Activated CD4-positive, alpha-beta T cell treated with anti-CD3 and anti-CD28 coated beads, Interleukin-2, amount 10 ng/mL, durations not matched to agents 7 days and 5 days (primary cell): ENCODE measurements around the gene ZNF438. TPM values are rescaled to one million over a fixed set of nuclear protein-coding genes. Genes with fewer than 3 reads are reported as not detected.
A peak's percentile ranks its signal among the peaks of the same experiment; 100 is the strongest.
"Not testable (repeated sequence)": the region's sequence is repeated elsewhere in the genome, so short reads cannot be mapped to it uniquely, and the experiment has no call there.

Experiments
- CTCF ChIA-PET: fragments of 350-600 bp; sonication (Branson Sonifier 250); formaldehyde crosslinking; loops from one replicate; lab custom pipeline; 2021; ENCODE audit warnings: antibody characterized with exemption; lab: Charles Lee
- POLR2A ChIA-PET: fragments of 350-600 bp; sonication (Branson Sonifier 250); formaldehyde crosslinking; loops from one replicate; lab custom pipeline; 2021; ENCODE audit warnings: antibody characterized with exemption; lab: Charles Lee
- DNase-seq: peaks from one replicate; pipeline ENCODE4 v3.0.0-alpha.2; 2020
- H3K27ac Mint-ChIP-seq: one replicate; pipeline ENCODE4 v1.8.0; 2021; ENCODE audit warnings: mild to moderate bottlenecking, moderate library complexity, mixed read lengths
- H3K27me3 Mint-ChIP-seq: one replicate; pipeline ENCODE4 v1.8.0; 2021; ENCODE audit warnings: mixed read lengths
- H3K36me3 Mint-ChIP-seq: one replicate; pipeline ENCODE4 v1.8.0; 2021; ENCODE audit warnings: low read depth, mixed read lengths
- H3K4me1 Mint-ChIP-seq: one replicate; pipeline ENCODE4 v1.8.0; 2021; ENCODE audit warnings: mixed read lengths
- H3K4me3 Mint-ChIP-seq: one replicate; pipeline ENCODE4 v1.8.0; 2021; ENCODE audit warnings: mild to moderate bottlenecking, moderate library complexity, mixed read lengths
- H3K9me3 Mint-ChIP-seq: one replicate; pipeline ENCODE4 v1.8.0; 2021; ENCODE audit warnings: mixed read lengths
- total RNA-seq, 2 experiments: library from RNA; stranded (reverse); gene quantifications; one replicate each; pipeline ENCODE4 v1.2.3, GENCODE V29; 2021

The ZNF438 gene
- total RNA-seq, 2 experiments from 2014 or later, result 3.1 to 3.8 TPM

- DNase-seq, result no peak
- POLR2A ChIA-PET, result no interaction called here
- H3K4me1 Mint-ChIP-seq, result peaks cover 3% of the 10 kb centered on the region
- H3K27me3 Mint-ChIP-seq, result no peaks in the 10 kb centered on the region
- no peak overlapping the region for H3K27ac Mint-ChIP-seq
- CTCF ChIA-PET, result no interaction called here
- H3K36me3 Mint-ChIP-seq, result peaks cover 10% of the 10 kb centered on the region
- H3K9me3 Mint-ChIP-seq, result peaks cover 5% of the 10 kb centered on the region
- H3K4me3 Mint-ChIP-seq, result no peak overlapping the region
Measured at GRCh38 chr10:30935078-30935477, 96.6 kb downstream of the ZNF438 start.

- no peak overlapping the region for H3K4me3 Mint-ChIP-seq
- DNase-seq, result no peak
- H3K9me3 Mint-ChIP-seq, result peaks cover 15% of the 10 kb centered on the region
- POLR2A ChIA-PET, result no interaction called here
- peaks cover 16% of the 10 kb centered on the region for H3K4me1 Mint-ChIP-seq
- peaks cover 20% of the 10 kb centered on the region for H3K36me3 Mint-ChIP-seq
- no peaks in the 10 kb centered on the region for H3K27me3 Mint-ChIP-seq
- CTCF ChIA-PET, result interaction anchor here (1.4 kb wide), 1 partner anchor 21 kb away, joined by 3 read pairs; no protein-coding TSS in a partner anchor
- no peak overlapping the region for H3K27ac Mint-ChIP-seq
Measured at GRCh38 chr10:30931094-30931493, 100.6 kb downstream of the ZNF438 start.

DNA sequence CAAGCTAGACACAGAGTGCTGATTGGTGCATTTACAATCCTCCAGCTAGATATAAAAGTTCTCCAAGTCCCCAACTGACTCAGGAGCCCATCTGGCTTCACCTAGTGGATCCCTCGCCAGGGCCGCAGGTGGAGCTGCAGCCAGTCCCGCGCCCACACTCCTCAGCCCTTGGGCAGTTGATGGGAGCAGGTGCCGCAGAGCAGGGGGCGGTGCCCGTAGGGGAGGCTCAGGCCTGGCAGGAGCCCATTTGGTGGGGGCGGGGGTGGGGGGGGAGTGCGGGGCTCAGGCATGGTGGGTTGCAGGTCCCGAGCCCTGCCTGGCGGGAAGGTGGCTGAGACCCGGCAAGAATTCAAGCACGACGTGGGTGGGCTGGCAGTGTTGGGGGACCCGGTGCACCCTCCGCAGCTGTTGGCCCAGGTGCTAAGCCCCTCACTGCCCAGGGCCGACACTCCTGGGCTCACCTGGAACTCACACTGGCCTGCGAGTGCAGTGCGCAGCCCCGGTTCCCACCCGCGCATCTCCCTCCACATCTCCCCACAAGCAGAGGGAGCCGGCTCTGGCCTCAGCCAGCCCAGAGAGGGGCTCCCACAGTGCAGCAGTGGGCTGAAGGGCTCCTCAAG, 101.7 kb downstream of the ZNF438 start:
- H3K4me3 Mint-ChIP-seq, result no peak overlapping the region
- CTCF ChIA-PET, result no interaction called here
- H3K27me3 Mint-ChIP-seq, result no peaks in the 10 kb centered on the region
- DNase-seq, result no peak
- peak overlapping the region; percentile 80 for H3K27ac Mint-ChIP-seq
- POLR2A ChIA-PET, result interaction anchor here (0.6 kb wide), 1 partner anchor 126 kb away, joined by 10 read pairs; no protein-coding TSS in a partner anchor
- H3K4me1 Mint-ChIP-seq, result peaks cover 16% of the 10 kb centered on the region
- H3K9me3 Mint-ChIP-seq, result peaks cover 17% of the 10 kb centered on the region
- H3K36me3 Mint-ChIP-seq, result peaks cover 22% of the 10 kb centered on the region

DNA sequence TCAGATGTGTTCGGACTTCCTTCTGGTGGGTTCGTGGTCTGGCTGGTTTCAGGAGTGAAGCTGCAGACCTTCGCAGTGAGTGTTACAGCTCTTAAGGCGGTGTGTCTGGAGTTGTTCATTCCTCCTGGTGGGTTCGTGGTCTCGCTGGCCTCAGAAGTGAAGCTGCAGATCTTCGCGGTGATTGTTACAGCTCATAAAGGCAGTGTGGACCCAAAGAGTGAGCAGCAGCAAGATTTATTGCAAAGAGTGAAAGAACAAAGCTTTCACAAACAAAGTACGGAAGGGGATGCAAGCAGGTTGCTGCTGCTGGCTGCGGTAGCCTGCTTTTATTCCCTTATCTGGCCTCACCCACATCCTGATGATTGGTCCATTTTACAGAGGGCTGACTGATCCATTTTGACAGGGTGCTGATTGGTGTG, 102.3 kb downstream of the ZNF438 start:
- POLR2A ChIA-PET, H3K27me3 Mint-ChIP-seq, CTCF ChIA-PET: not testable (repeated sequence)
- H3K4me1 Mint-ChIP-seq, result peaks cover 16% of the 10 kb centered on the region
- DNase-seq, result peak; percentile 33
- peaks cover 25% of the 10 kb centered on the region for H3K36me3 Mint-ChIP-seq
- H3K9me3 Mint-ChIP-seq, result peaks cover 20% of the 10 kb centered on the region
- peak overlapping the region; percentile 55 for H3K4me3 Mint-ChIP-seq
- H3K27ac Mint-ChIP-seq, result peak overlapping the region; percentile 80

DNA sequence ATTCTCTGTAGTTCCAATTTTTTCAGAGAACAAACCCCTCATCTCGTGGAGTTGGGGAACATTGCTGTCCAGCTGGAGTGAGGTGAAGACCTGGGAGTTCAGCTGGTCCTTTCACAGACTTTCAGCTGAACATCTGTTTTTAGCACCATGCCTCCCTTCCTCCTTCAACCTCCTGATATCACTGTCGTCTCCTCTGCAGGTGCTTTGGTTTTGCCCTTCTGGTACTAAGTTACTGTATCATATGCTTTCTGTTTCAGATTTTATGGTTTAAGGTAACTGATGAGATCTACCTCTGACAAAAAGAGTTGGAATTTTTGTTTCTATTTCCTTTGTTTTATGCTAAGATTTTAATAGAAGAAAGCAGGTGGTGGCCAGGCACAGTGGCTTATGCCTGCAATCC, 102.9 kb downstream of the ZNF438 start:
- Mint-ChIP-seq H3K4me3 (peak overlapping the region; percentile 55), H3K27ac (peak overlapping the region; percentile 80), H3K27me3 (no peaks in the 10 kb centered on the region), H3K4me1 (peaks cover 16% of the 10 kb centered on the region), H3K9me3 (peaks cover 24% of the 10 kb centered on the region), H3K36me3 (peaks cover 29% of the 10 kb centered on the region)
- peak; percentile 11 for DNase-seq
- CTCF ChIA-PET, result no interaction called here
- POLR2A ChIA-PET, result no interaction called here

GRCh38 chr10:30918651-30919050, 113.0 kb downstream of the ZNF438 start:
- DNase-seq, result no peak

DNA sequence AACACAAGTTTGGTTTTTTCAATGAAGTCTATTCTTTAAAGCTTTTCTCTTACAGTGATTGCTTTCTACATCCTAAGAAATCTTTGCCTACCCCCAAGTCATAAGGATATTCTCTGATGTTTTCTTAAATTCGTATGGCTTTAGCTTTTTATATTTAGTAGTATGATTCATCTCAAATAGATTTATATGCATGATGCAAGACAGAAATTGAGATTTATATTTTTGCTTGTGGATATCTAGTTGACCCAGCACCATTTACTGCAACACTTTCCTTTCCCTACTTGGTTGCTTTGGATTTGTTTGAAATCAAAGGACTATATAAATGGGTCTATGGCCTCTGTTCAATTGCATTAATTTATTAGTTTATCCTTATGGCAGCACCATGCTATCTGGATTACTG, 113.9 kb downstream of the ZNF438 start:
- ChIA-PET CTCF (interaction anchor here (1.1 kb wide), 1 partner anchor 17 kb away, joined by 4 read pairs; no protein-coding TSS in a partner anchor), POLR2A (no interaction called here)
- H3K27me3 Mint-ChIP-seq, result no peaks in the 10 kb centered on the region
- no peak overlapping the region for H3K4me3 Mint-ChIP-seq
- no peak for DNase-seq
- H3K9me3 Mint-ChIP-seq, result no peaks in the 10 kb centered on the region
- H3K27ac Mint-ChIP-seq, result no peak overlapping the region
- H3K4me1 Mint-ChIP-seq, result no peaks in the 10 kb centered on the region
- no peaks in the 10 kb centered on the region for H3K36me3 Mint-ChIP-seq

More at GRCh38 chr10:30918651-30919050, 113.0 kb downstream of the ZNF438 start:
- H3K4me3 Mint-ChIP-seq, result no peak overlapping the region
- ChIA-PET CTCF (no interaction called here), POLR2A (no interaction called here)
- no peaks in the 10 kb centered on the region for H3K36me3 Mint-ChIP-seq
- H3K27ac Mint-ChIP-seq, result no peak overlapping the region
- H3K4me1 Mint-ChIP-seq, result no peaks in the 10 kb centered on the region
- no peaks in the 10 kb centered on the region for H3K9me3 Mint-ChIP-seq
- H3K27me3 Mint-ChIP-seq, result no peaks in the 10 kb centered on the region

DNA sequence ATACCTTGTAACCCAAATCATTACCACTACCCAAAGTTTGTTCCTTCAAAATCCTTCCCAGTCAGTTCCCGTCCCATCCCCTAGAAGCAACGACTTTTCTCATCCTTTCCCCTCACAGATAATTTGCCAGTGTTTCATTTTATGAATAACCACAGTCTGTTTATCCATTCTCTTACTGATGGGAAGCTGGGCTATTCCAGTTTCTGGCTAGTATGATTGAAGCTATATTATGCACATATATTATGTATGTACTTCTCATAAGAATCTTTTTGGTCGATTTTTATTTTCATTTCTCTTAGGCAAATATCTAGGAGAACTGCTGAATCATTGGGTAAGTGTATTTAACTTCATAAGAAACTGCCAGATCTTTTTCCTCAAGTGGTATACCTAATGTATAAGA, 114.6 kb downstream of the ZNF438 start:
- Mint-ChIP-seq H3K4me3 (no peak overlapping the region), H3K36me3 (no peaks in the 10 kb centered on the region), H3K9me3 (no peaks in the 10 kb centered on the region), H3K4me1 (no peaks in the 10 kb centered on the region), H3K27ac (no peak overlapping the region), H3K27me3 (no peaks in the 10 kb centered on the region)
- DNase-seq, result no peak
- ChIA-PET POLR2A (no interaction called here), CTCF (interaction anchor here (0.8 to 1.1 kb wide), 2 partner anchors 17 to 133 kb away, joined by 3 to 4 read pairs; no protein-coding TSS in a partner anchor)

DNA sequence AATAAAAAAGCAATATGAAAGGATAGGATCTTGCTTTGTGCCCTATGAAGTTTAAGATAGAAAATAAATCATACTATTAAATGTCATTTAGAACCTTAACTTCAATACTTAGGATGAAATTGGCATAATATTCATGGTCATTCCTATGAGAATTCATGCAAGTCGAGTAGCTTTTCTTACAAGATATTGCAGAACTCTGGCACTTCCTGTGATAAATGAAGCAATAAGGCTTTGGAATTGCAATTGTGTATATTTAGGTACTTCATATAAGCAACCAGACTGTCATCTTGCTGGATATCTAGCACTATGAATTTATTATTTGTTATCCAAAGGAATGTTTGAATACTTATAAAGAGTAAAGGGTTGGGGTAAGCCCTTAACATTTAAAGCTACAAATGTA, 116.5 kb downstream of the ZNF438 start:
- no peak for DNase-seq
- Mint-ChIP-seq H3K27me3 (no peaks in the 10 kb centered on the region), H3K27ac (no peak overlapping the region), H3K9me3 (no peaks in the 10 kb centered on the region), H3K36me3 (no peaks in the 10 kb centered on the region), H3K4me1 (no peaks in the 10 kb centered on the region), H3K4me3 (no peak overlapping the region)
- ChIA-PET CTCF (no interaction called here), POLR2A (no interaction called here)

- no peak overlapping the region for H3K4me3 Mint-ChIP-seq
- ChIA-PET POLR2A (no interaction called here), CTCF (no interaction called here)
- H3K27me3 Mint-ChIP-seq, result no peaks in the 10 kb centered on the region
- H3K27ac Mint-ChIP-seq, result no peak overlapping the region
- no peaks in the 10 kb centered on the region for H3K4me1 Mint-ChIP-seq
- no peaks in the 10 kb centered on the region for H3K9me3 Mint-ChIP-seq
- peaks cover 7% of the 10 kb centered on the region for H3K36me3 Mint-ChIP-seq
- no peak for DNase-seq
Measured at GRCh38 chr10:30911303-30911863, 120.3 kb downstream of the ZNF438 start.

GRCh38 chr10:30903397-30904138, 128.1 kb downstream of the ZNF438 start:
- peaks cover 21% of the 10 kb centered on the region for H3K36me3 Mint-ChIP-seq
- DNase-seq, result no peak
- H3K27me3 Mint-ChIP-seq, result no peaks in the 10 kb centered on the region
- ChIA-PET CTCF (no interaction called here), POLR2A (no interaction called here)
- H3K9me3 Mint-ChIP-seq, result peaks cover 24% of the 10 kb centered on the region
- no peak overlapping the region for H3K27ac Mint-ChIP-seq
- no peak overlapping the region for H3K4me3 Mint-ChIP-seq
- no peaks in the 10 kb centered on the region for H3K4me1 Mint-ChIP-seq

DNA sequence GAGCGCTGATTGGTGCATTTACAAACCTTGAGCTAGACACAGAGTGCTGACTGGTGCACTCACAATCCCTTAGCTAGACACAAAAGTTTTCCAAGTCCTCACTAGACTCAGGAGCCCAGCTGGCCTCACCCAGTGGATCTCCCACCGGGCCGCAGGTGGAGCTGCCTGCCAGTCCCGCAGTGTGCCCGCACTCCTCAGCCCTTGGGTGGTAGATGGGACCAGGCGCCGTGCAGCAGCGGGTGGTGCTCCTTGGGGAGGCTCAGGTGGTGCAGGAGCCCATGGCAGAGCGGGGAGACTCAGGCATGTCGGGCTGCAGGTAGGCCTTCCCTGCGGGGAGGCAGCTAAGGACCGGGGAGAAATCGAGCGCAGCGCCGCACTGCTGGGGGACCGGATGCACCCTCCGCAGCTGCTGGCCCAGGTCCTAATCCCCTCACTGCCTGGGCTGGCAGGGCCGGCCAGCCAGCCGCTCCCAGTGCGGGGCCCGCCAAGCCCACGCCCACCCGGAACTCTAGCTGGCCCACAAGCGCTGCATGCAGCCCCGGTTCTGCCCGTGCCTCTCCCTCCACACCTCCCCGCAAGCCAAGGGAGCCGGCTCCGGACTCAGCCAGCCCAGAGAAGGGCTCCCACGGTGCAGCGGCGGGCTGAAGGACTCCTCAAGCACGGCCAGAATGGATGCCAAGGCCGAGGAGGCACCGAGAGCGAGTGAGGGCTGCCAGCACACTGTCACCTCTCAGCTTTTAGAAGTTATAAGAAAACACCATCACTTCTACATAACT, 128.9 kb downstream of the ZNF438 start:
- Mint-ChIP-seq H3K27me3 (no peaks in the 10 kb centered on the region), H3K27ac (no peak overlapping the region), H3K9me3 (peaks cover 28% of the 10 kb centered on the region), H3K4me1 (no peaks in the 10 kb centered on the region), H3K36me3 (peaks cover 21% of the 10 kb centered on the region), H3K4me3 (no peak overlapping the region)
- no peak for DNase-seq
- ChIA-PET POLR2A (no interaction called here), CTCF (no interaction called here)
